DMS114 treated with DMSO at 0.1 percent for 48 hours (cell line): Measurements from ENCODE around the gene GSX2.
"Not testable (repeated sequence)": the region's sequence is repeated elsewhere in the genome, so short reads cannot be mapped to it uniquely, and the experiment has no call there.

Source experiments
- DNase-seq: peaks from one replicate; lab custom pipeline; 2025; ENCODE audit not compliant: unreplicated experiment; lab: John Stamatoyannopoulos, UW

The GSX2 gene

DNA sequence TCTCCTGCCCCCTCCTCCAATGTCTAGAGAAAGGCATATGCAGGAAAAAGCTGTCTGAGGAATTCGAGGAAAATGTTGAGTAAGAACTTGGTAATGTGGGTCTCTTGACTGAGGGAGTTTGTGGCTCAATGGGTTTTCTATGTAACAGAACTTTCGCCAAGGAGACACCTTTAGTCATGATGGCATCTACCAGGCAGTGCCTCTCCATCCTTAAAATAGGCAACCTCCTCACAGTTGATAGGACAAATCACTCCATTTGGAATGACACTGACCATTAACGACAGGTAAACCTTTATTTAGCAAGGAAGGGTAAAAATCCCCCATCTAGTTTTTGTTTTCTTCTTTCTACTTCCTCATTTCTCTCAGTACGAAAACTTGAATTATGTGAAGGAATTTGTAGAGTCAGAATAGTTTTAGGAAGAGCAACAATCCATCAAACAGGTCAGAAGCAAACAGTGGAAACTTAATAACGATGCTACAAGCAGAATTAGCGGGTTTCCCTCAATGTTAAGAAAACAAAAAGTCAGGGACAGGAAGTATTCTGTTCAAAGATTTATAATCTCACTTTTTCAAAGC lies 2.7 kb downstream of the GSX2 start:
- no peak for DNase-seq

DNA sequence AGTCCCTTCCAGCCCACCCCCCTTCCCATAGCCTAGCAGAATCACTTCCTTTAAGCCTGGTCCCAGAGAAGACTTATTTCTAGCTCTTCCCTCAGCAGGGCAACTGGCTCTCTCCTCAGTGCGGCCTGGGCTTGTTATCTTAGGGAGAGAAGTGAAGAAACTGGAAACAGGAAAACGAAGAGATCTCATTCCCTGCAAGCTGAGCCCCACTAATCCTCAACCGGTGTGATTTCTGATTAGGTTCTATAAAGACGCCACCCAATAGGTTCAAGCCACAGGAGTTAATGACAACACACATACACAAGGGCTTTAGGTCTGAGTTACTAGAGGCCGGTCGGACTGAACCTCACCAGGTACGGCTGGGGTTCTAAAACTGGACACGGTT lies 3.2 kb downstream of the GSX2 start:
- DNase-seq: no peak

DNA sequence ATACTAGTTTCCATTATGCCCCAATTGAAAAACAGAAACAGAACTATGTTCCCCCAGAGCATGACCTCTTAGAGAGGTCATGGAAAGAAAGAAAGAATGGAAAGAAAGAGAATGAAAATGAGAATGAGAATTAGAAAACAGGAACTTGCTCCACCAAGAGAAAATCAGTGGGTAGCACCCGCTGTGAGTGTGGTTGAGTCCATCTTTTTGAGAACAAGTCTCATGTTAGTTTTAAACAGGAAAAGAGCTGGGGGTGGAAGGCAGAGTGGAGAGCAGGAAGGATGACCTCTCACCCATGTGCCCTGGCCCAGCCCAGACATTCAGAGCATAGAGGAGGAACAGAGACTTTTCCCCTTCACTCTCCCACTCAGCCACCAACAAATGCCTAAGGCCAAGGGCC lies 4.9 kb downstream of the GSX2 start:
- DNase-seq: no peak

DNA sequence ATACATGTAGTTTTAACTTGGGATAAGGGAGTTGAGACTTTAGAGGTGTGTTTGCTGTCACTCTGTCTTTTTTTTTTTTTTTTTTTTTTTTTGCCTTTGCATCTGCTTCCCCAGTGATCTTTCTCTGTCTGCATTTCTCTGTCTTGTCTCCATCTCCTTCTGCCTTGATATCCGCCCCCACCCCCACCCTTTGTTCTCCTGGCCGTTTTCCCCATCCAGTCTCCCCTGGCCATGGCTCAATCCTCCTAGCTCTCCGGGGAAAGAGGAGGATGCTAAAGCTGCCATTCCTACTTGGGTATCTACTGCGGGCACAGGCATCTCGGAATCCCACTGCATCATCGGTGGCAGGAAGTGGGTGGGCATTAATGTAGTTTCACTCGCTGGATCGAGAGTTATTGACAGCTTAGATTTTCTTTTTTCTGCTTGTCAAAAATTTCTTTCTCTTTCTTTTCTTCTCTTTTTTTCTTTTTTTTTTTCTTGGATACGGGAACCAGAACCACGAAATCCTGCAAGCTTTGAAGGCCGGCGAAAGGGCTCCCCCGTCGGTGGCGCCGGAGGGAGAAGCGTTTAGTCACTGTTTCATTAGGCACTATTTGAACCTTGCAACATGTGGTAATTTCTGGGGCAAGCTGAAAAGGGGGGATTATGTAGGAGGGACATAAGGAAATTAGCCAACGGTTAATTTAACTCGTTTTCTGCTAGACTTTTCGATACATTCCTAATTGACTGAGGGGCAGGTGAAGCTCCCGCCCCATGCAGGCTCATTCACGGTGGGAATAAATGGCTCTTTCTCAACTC lies 8.2 kb downstream of the GSX2 start:
- no peak for DNase-seq

DNA sequence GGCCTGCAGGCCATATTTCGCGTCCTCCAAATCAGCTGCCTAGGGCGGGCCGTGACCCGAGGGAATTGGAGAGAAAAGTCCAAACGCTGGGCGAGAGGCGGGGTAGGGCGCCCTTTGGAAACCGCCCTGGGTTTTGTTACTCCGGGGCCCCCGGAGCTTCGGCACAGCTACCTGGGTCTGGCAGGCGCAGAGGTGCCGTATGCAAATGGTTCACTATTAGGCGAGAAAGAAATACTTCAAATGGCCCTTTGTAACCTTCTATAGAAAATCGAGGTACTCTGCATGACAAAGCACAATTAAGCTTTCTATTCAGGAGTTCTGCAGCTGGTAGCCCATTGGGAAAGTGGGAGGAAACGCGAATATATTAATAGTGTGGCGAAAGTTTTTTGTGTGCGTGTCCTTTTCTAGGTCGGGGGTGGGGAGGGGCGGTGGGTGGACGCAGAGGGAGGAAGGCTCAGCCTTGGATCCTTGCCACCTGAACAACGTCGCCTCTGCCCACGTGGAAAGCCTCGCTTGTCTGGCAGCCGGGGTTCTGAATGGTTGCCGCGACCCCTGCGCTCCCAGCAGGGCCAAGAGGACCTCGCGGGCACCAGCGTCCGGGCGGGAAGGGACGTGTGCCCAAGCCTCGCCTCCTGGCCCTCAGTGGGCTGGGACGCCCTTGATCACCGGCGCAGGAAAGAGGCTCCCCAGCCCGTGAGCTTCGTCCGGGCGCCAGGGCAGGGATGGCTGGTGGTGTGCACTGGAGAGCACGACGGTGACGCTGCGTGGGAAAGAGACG lies 9.5 kb downstream of the GSX2 start:
- no peak for DNase-seq

DNA sequence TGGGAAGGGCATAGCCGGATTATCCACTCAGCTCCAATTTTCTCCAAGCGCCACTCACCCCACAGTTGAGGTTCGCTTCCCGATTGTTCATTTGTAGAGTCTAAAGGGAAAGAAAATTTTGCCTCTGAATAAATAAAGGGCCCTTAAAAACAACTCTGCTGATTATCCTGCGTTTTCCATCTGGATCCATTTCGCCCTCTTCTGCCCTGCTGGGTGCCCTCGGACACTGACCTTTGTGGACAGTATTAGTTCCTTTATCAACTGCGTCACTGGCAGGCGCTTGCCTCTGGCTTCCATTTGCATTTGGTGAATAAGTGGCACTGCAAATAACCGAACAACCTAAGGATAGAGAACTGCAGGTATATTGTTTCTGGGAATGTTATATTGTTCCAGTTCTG lies 10.1 kb downstream of the GSX2 start:
- DNase-seq: no peak

DNA sequence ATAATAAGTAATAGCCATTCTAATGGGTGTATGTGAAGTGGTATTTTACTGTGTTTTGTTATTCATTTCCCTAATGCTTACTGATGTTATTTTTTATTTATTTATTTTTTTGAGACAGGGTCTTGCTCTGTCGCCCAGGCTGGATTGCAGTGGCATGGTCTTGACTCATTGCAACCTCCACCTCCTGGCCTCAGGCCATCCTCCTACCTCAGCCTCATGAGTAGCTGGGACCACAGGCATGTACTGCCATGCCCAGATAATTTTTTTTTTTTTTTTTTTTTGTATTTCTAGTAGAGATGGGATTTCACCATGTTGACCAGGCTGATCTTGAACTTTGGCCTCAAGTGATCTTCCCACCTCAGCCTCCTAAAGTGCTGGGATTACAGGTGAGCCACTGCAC lies 13.2 kb downstream of the GSX2 start:
- DNase-seq: not testable (repeated sequence)

DNA sequence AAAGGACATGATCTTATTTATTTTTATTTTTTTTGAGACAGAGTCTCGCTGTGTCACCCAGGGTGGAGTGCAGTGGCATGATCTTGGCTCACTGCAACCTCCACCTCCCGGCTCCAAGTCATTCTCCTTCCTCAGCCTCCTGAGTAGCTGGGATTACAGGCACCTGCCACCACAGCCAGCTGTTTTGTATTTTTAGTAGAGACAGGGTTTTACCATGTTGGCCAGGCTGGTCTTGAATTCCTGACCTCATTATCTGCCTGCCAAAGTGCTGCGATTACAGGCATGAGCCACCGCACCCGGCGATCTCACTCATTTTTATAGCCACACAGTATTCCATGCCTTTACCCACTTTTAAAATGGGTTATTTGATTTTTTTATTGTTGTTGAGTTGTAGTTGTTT lies 16.3 kb downstream of the GSX2 start:
- DNase-seq: not testable (repeated sequence)

DNA sequence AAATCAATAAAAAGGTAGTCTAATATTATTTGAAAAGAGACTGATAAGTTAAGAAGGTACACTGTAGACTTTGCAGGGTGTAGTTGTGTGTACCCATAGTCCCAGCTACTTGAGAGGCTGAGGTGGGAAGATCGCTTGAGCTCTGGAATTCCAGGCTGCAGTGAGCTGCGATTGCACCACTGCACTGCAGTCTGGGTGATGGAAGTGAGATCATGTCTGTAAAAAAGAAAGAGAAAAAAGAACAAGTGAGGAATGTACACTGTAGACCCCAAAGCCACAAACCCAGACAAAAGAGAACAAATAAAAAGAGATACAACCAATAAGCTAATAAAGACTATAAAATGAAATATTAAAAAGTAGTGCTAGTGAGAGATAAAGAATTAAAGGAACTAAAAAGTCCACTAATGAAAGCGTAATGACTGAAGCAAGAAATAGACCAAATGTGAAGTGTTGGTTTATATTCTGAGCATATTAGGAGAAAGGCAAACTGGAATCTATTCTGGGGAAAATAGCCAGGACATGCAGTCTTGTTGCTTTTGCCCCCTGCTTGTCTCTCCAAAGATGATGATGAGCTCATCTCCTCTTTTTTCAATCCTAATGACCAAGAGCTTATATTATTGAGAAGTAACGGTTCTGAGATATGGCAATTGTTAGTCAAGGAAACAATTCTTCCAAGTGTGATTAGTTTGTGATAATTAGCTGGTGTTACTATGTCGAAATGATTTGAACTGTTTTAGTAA lies 19.1 kb downstream of the GSX2 start:
- DNase-seq: no peak

DNA sequence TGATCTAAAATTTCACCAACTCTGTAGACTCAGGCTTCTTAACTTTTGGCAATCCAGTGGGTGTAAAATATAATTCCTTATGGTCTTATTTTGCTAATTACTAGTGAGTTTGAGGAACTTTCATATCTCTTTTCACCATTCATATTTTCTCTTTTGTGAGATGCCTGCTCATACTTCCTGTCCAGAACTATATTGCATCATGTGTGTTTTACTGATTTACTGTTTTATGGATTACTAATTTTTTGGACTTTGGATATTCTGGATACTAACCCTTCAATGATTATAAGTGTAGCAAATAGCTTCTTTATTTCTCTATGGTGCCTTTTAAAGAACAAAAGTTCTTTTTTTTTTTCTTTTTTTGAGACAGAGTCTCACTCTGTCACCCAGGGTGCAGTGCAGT lies 20.6 kb downstream of the GSX2 start:
- no peak for DNase-seq

DNA sequence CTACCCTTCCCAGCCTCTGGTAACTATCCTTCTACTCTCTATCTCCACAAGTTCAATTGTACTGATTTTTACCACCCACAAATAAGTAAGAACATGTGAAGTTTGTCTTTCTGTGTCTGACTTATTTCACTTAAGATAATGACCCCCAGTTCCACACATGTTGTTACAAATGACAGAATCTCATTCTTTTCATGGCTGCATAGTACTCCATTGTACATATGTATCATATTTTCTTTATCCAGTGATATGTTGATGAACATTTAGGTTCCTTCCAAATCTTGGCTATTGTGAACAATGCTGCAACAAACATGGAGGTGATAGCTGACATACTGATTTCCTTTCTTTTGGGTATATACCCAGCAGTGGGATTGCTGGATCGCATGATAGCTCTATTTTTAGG lies 27.7 kb downstream of the GSX2 start:
- no peak for DNase-seq

DNA sequence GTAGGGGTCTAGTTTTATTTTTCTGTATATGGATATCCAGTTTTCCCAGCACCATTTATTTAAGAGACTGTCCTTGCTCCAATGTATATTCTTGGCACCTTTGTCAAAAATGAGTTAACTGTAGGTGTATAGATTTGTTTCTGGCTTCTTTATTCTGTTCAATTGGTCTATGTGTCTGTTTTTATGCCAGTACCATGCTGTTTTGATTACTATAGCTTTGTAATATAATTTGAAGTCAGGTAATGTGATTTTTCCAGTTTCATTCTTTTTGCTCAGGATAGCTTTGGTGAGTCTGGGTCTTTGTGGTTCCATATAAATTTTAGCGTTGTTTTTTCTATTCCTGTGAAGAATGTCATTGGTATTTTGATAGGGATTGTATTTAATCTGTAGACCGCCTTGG lies 28.7 kb downstream of the GSX2 start:
- DNase-seq: not testable (repeated sequence)

DNA sequence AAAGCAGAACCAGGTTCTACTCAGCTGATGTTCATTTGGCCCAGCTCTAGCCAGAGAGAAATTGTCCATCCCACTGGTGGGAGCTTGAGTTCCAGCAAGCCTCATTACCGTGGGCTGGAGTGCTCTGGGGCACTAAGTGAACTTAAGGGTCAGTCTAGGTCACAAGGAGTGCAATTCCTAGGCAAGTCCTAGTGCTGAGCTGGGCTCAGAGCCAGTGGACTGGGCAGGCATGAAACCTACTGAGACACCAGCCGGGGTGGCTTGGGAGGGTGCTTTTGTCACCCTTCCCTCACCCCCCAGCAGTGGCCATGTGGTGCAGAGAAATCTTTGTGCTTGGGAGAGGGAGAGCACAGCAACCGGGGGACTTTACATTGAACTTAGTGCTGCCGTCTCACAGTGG lies 39.4 kb downstream of the GSX2 start:
- no peak for DNase-seq

DNA sequence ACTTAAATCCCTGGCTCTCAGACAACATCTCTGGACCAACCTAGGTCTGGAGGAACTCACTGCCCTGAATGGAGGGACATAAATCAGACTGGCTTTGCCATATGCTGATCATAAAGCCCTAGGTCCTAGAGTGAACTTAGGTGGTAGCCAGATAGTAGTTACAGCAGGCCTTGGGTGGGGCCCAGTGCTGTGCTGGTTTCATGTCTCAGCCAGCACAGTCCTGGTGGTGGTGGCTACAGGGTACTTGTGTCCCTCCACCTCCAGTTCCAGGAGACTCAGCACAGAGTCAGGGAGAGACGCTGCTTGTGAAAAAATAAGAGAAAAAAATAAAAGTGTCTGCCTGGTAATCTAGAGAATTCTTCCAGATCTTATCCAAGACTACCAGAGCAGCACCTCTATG lies 40.3 kb downstream of the GSX2 start:
- no peak for DNase-seq

DNA sequence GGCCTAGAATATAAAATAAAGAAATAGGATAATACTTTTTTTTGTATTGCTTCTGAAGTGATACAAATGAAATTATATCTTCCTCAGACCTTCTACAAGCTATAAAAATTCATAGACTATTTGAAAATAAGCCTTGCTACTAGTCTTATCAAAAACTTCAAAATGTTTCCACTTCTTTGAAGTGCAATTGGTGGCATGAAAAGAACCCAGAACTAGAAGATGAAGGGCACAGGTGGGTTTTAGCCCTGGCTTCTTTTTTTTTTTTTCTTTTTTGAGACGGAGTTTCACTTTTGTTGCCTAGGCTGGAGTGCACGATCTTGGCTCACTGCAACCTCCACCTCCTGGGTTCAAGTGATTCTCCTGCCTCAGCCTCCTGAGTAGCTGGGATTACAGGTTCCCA lies 44.2 kb downstream of the GSX2 start:
- no peak for DNase-seq

DNA sequence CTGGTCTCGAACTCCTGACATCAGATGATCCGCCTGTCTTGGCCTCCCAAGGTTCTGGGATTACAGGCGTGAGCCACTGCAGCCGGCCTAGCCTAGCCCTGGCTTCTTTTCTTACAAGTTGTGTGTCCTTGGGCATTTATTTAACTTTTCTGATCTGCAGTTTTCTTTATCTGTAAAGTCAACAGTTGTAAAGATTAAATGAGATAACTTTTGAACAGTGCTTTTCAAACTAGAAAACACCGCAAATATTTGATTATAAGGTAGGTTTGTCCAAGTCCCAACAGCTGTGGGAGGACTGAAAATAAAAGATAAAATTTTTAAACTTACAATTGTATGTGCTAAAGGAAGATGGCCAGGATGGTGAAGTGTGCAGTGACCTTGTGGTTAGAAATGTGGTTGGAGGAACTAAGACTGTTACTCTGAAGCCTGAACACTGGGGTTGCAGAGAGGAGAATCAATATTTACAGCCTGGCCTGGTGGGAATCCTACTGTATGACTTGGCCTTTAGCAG lies 44.8 kb downstream of the GSX2 start:
- DNase-seq: no peak

DNA sequence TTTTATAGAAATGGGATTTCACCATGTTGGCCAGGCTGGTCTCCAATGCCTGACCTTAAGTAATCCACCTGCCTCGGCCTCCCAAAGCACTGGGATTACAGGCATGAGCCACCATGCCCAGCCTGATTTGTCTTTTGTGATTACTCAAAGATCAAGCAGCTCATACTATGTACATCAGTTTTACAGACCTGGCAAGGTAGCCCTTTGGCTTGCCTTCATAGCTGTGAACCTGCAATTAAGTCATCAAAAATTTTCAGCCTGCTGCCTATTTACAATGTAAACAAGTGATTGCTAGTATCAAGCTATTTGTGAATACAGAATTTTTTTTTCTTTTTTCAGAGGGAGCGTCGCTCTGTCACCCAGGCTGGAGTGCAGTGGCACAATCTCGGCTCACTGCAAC lies 46.2 kb downstream of the GSX2 start:
- DNase-seq: no peak

DNA sequence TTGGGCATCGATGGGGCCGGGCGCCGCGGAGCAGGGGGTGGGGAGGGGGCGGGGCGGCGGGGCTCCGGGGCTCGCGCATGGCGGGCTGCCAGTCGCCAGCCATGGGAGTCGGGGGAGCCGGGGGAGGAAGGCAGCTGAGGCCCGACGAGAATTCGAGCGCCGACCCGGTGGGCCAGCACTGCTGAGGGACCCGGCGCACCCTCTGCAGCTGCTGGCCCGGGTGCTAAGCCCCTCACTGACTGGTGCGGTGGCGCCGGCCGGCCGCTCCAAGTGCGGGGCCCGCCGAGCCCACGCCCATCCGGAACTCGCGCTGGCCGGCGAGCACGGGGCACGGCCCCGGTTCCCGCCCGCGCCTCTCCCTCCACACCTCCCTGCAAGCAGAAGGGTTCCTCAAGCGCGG lies 49.4 kb downstream of the GSX2 start:
- DNase-seq: no peak
